Ishikawa (cell line): Measurements from ENCODE around the gene ALDH1A3.

Experiments used
- MAX ChIP-seq: IDR thresholded peaks from 2 replicates; pipeline ENCODE4 v1.6.1; 2012
- TF ChIP-seq, protein P1 (sequence below): IDR thresholded peaks from 2 replicates; pipeline ENCODE4 v1.6.1; 2012; ENCODE audit warnings: low read depth, mild to moderate bottlenecking

DNA sequence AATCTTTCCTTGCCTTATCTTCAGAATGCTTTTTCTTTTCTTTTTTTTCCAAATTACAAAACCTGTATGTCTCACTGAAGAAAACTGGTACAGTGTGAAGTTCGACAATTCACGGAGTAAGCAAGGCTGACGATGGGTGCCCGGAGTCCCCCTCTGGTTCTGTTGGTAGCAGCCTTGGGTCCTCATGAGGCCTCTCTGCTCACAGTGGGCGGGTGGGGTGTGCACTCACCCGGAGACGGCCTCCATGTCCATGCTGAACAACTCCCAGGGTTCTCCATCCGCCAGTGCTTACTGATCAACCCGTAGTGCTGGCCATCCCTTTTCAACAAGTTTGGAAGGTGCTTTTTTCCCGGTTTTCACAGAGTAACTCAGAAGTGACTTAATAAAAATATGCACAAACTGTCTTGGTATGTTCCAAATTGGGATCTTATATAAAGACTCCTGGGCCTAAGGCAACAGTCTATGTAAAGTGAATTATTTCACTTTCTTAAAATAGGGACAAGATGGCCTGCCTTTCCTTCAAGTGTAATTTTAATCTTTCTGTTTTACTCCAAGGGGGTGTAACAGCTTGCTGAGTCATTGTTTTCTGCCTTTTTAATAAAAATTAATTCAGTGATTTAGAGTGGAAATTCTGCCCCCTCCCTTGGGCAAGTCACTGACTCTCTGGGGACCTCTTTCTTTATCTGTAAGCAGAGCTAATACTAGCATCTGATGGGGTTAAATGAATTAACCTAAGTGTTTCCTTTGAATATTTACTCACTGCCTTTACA is 63.2 kb downstream of the ALDH1A3 start:
- no peak for TF ChIP-seq MAX
- TF ChIP-seq, protein P1, sequence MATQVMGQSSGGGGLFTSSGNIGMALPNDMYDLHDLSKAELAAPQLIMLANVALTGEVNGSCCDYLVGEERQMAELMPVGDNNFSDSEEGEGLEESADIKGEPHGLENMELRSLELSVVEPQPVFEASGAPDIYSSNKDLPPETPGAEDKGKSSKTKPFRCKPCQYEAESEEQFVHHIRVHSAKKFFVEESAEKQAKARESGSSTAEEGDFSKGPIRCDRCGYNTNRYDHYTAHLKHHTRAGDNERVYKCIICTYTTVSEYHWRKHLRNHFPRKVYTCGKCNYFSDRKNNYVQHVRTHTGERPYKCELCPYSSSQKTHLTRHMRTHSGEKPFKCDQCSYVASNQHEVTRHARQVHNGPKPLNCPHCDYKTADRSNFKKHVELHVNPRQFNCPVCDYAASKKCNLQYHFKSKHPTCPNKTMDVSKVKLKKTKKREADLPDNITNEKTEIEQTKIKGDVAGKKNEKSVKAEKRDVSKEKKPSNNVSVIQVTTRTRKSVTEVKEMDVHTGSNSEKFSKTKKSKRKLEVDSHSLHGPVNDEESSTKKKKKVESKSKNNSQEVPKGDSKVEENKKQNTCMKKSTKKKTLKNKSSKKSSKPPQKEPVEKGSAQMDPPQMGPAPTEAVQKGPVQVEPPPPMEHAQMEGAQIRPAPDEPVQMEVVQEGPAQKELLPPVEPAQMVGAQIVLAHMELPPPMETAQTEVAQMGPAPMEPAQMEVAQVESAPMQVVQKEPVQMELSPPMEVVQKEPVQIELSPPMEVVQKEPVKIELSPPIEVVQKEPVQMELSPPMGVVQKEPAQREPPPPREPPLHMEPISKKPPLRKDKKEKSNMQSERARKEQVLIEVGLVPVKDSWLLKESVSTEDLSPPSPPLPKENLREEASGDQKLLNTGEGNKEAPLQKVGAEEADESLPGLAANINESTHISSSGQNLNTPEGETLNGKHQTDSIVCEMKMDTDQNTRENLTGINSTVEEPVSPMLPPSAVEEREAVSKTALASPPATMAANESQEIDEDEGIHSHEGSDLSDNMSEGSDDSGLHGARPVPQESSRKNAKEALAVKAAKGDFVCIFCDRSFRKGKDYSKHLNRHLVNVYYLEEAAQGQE = no peak
